Natural killer cell (primary cell): ENCODE data around the gene TENM4. TPM values are rescaled to one million over a fixed set of nuclear protein-coding genes. Genes with fewer than 3 reads are reported as not detected.

ENCODE experiments used
- ATAC-seq, 3 donors: fragments of 150-1000 bp in 2 of 3; fragments of 200-7000 bp in 1 of 3; cut with Tn5 transposase; 1 replicate in 1 of 3; 2 replicates in 2 of 3; pipeline ENCODE4 v1.10.0; 2021; ENCODE audit warnings: mild to moderate bottlenecking in 2 of 3, moderate library complexity in 2 of 3
- DNase-seq, 2 donors: peaks; one replicate each; pipeline versions ENCODE4 v3.0.0 to v3.0.0-alpha.2; 2013 to 2021; ENCODE audit warnings: mixed read lengths in 1 of 2
- H3K27ac ChIP-seq: one replicate; pipeline ENCODE4 v1.5.1; 2013; ENCODE audit warnings: mild to moderate bottlenecking, low read length
- H3K27me3 ChIP-seq: one replicate; pipeline ENCODE4 v1.6.1; 2013; ENCODE audit warnings: low read length; ENCODE audit not compliant: control insufficient read depth, insufficient read depth
- H3K36me3 ChIP-seq: one replicate; pipeline ENCODE4 v1.6.1; 2013; ENCODE audit warnings: low read length; ENCODE audit not compliant: control insufficient read depth, insufficient read depth
- H3K4me1 ChIP-seq: one replicate; pipeline ENCODE4 v1.6.1; 2013; ENCODE audit warnings: low read length; ENCODE audit not compliant: control insufficient read depth, insufficient read depth
- H3K4me3 ChIP-seq: one replicate; pipeline ENCODE4 v1.5.1; 2013; ENCODE audit warnings: low read length
- H3K9me3 ChIP-seq: one replicate; pipeline ENCODE4 v1.6.1; 2013; ENCODE audit warnings: low read length; ENCODE audit not compliant: control insufficient read depth, insufficient read depth
- H3K27ac Mint-ChIP-seq, 2 donors: one replicate each; pipeline ENCODE4 v1.8.0; 2022; ENCODE audit warnings: mild to moderate bottlenecking in 2 of 2, mixed read lengths in 2 of 2, moderate library complexity in 1 of 2
- H3K27me3 Mint-ChIP-seq, 2 donors: one replicate each; pipeline ENCODE4 v1.8.0; 2022; ENCODE audit warnings: low read depth in 2 of 2, mixed read lengths in 2 of 2
- H3K36me3 Mint-ChIP-seq: one replicate; pipeline ENCODE4 v1.8.0; 2022; ENCODE audit warnings: mixed read lengths
- H3K4me1 Mint-ChIP-seq, 2 donors: one replicate each; pipeline ENCODE4 v1.8.0; 2022; ENCODE audit warnings: mixed read lengths in 2 of 2
- H3K4me3 Mint-ChIP-seq: one replicate; pipeline ENCODE4 v1.8.0; 2022; ENCODE audit warnings: mild to moderate bottlenecking, moderate library complexity, mixed read lengths
- H3K9me3 Mint-ChIP-seq, 2 donors: one replicate each; pipeline ENCODE4 v1.8.0; 2022; ENCODE audit warnings: mixed read lengths in 2 of 2
- CTCF ChIP-seq: fragments of 200-600 bp; IDR thresholded peaks from one replicate; pipeline ENCODE4 v1.8.0; 2022; ENCODE audit warnings: antibody characterized with exemption
- WGBS: methylation state at CpG from one replicate; pipeline ENCODE4 v1.1.7; 2013; ENCODE audit warnings: missing lambda C conversion rate; ENCODE audit not compliant: insufficient coverage; 5-methylcytosine and 5-hydroxymethylcytosine counted together
- intact Hi-C: fragments of 100-400 bp; cut with micrococcal nuclease; formaldehyde crosslinking; loops from one replicate; pipeline ENCODE4 v1.14.2; 2022
- total RNA-seq, 4 donors: library from RNA; stranded (reverse); fragments of 120-200 nt in 1 of 4; gene quantifications; one replicate each; pipeline versions ENCODE4 v1.2.3 to v1.2.4, GENCODE V29; 2013 to 2022

TENM4 gene
- total RNA-seq, 3 donors from 2014 or later (not counting 1 experiment from before 2014, with no cell fraction given): 0.63 to 0.75 TPM; not detected in 1

GRCh38 chr11:79273781-79274180 is 167.0 kb downstream of the TENM4 start:
- H3K4me1 Mint-ChIP-seq: no peaks in the 10 kb centered on the region
- Histone ChIP-seq H3K9me3 (no peaks in the 10 kb centered on the region), H3K27ac (no peak overlapping the region), H3K36me3 (no peaks in the 10 kb centered on the region), H3K27me3 (no peaks in the 10 kb centered on the region), H3K4me1 (no peaks in the 10 kb centered on the region), H3K4me3 (no peak overlapping the region)
- no peak overlapping the region for H3K27ac Mint-ChIP-seq
- DNase-seq (no peak), ATAC-seq (no peak)
- peaks cover 4 to 6% of the 10 kb centered on the region in 2 donors for H3K9me3 Mint-ChIP-seq
- TF ChIP-seq CTCF: no peak
- WGBS: 65% methylated on average over 3 of the region's 3 CpGs
- peaks cover 0 to 3% of the 10 kb centered on the region in 2 donors for H3K27me3 Mint-ChIP-seq
- no peaks in the 10 kb centered on the region for H3K36me3 Mint-ChIP-seq
- H3K4me3 Mint-ChIP-seq: no peak overlapping the region
- intact Hi-C loops: no loop called here

DNA sequence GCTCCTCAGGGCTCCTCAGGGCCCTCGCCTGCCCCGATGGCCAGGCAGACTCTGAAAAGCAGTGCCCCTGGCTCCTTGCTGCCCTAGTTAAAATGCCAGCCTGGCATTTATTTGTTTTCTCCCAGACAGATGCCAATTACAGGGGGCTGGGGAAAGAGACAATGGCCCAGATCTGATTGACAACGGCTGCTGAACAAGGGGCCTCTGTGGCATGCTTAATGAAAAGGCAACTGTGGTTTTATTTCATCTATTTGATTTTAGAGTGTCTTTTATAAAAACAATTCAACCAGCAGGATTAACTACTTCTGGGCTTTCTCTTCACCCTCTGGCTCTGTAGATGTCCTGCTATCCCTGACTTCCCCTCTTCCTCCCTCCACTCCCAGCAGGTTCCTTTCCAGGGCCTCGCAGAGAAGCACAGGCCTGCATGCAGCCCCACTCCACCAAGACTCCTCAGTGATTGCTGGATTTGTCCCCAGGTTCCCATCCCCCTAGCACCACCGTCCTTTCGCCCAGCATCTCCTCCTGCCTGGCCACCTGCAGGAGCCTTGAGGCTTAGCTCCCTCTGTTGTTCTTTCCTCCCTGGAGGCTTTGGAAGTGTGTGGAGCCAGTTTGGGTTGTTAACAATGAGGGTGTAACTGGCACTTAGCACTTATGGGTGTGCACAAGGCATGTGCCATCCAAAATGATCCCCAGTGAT is 171.1 kb downstream of the TENM4 start:
- H3K36me3 Mint-ChIP-seq: no peaks in the 10 kb centered on the region
- no peak overlapping the region for H3K4me3 Mint-ChIP-seq
- Histone ChIP-seq H3K9me3 (no peaks in the 10 kb centered on the region), H3K27ac (no peak overlapping the region), H3K36me3 (no peaks in the 10 kb centered on the region), H3K4me1 (no peaks in the 10 kb centered on the region), H3K27me3 (no peaks in the 10 kb centered on the region), H3K4me3 (no peak overlapping the region)
- 64% methylated on average over 6 of the region's 6 CpGs for WGBS
- peaks cover 2 to 4% of the 10 kb centered on the region in 2 donors for H3K9me3 Mint-ChIP-seq
- H3K27me3 Mint-ChIP-seq: peaks cover 0 to 3% of the 10 kb centered on the region in 2 donors
- no peak for DNase-seq
- no peak for ATAC-seq
- no peaks in the 10 kb centered on the region for H3K4me1 Mint-ChIP-seq
- no peak for TF ChIP-seq CTCF
- intact Hi-C loops: no loop called here
- H3K27ac Mint-ChIP-seq: no peak overlapping the region

GRCh38 chr11:79266396-79266795 is 174.4 kb downstream of the TENM4 start:
- Histone ChIP-seq H3K27me3 (no peaks in the 10 kb centered on the region), H3K9me3 (no peaks in the 10 kb centered on the region), H3K36me3 (no peaks in the 10 kb centered on the region), H3K4me3 (no peak overlapping the region), H3K4me1 (no peaks in the 10 kb centered on the region), H3K27ac (no peak overlapping the region)
- intact Hi-C loops: no loop called here
- Mint-ChIP-seq H3K9me3 (peaks cover 2 to 4% of the 10 kb centered on the region in 2 donors), H3K27ac (no peak overlapping the region), H3K27me3 (peaks cover 0 to 3% of the 10 kb centered on the region in 2 donors), H3K36me3 (no peaks in the 10 kb centered on the region), H3K4me3 (no peak overlapping the region), H3K4me1 (no peaks in the 10 kb centered on the region)
- DNase-seq: no peak
- no peak for TF ChIP-seq CTCF
- ATAC-seq: no peak
- WGBS: 100% methylated on average over 1 of the region's 1 CpG
